OCI-LY1 (cell line): ENCODE results near the gene ANKRD1.

Source experiments
- CTCF ChIP-seq: fragments of 200-600 bp; sonication (generic), shearing (Covaris generic); IDR thresholded peaks from 2 replicates; pipeline ENCODE4 v1.5.1; 2017; ENCODE audit warnings: mild to moderate bottlenecking, antibody characterized with exemption, low read length, moderate library complexity, mixed read lengths
- EZH2 ChIP-seq: fragments of 200-600 bp; sonication (generic), shearing (Covaris generic); IDR thresholded peaks from 2 replicates; pipeline ENCODE4 v1.8.0; 2017; ENCODE audit warnings: borderline replicate concordance, mixed run types, mild to moderate bottlenecking, antibody characterized with exemption, low read length, moderate library complexity, mixed read lengths

- no peak for TF ChIP-seq CTCF
- no peak for TF ChIP-seq EZH2
Observed at GRCh38 chr10:90936276-90936659, 15.4 kb upstream of the ANKRD1 start.
